ENCODE measurements around the gene CCND3. TPM values are rescaled to one million over a fixed set of nuclear protein-coding genes. Genes with fewer than 3 reads are reported as not detected.

Gene CCND3
- total and polyA plus RNA-seq, 2 experiments from 2014 or later = 79.3 to 134 TPM

GRCh38 chr6:41966214-41966920, 24.8 kb upstream of the CCND3 start:
- Histone ChIP-seq H3K36me3 (replicated peaks; ENCODE audit: insufficient read depth, low read depth) (no peaks in the 10 kb centered on the region), H2AFZ (no peak overlapping the region), H3K27ac (no peak overlapping the region), H3K4me2 (no peak overlapping the region), H3K79me2 (no peaks in the 10 kb centered on the region), H3K9me2 (replicated peaks; ENCODE audit: insufficient read depth) (no peaks in the 10 kb centered on the region), H3K4me3 (no peak overlapping the region), H4K20me1 (ENCODE audit: insufficient read depth, poor library complexity, severe bottlenecking) (no peaks in the 10 kb centered on the region), H3K9me3 (ENCODE audit: low read depth) (no peaks in the 10 kb centered on the region), H3K27me3 (no peaks in the 10 kb centered on the region), H3K4me1 (ENCODE audit: insufficient read depth) (no peaks in the 10 kb centered on the region)
- DNase-seq (ENCODE audit: low spot score) = no peak
- 73% methylated on average over 5 of the region's 5 CpGs for WGBS (ENCODE audit: low lambda C conversion rate, missing lambda C conversion rate)
- TF ChIP-seq EZH2phosphoT487 (IDR thresholded peaks at IDR 0.05; ENCODE audit: low read depth, severe bottlenecking, unreplicated experiment) (no peak), EZH2 (IDR thresholded peaks at IDR 0.05; ENCODE audit: borderline replicate concordance) (no peak), CTCF (IDR thresholded peaks at IDR 0.05; ENCODE audit: poor library complexity) (no peak)

DNA sequence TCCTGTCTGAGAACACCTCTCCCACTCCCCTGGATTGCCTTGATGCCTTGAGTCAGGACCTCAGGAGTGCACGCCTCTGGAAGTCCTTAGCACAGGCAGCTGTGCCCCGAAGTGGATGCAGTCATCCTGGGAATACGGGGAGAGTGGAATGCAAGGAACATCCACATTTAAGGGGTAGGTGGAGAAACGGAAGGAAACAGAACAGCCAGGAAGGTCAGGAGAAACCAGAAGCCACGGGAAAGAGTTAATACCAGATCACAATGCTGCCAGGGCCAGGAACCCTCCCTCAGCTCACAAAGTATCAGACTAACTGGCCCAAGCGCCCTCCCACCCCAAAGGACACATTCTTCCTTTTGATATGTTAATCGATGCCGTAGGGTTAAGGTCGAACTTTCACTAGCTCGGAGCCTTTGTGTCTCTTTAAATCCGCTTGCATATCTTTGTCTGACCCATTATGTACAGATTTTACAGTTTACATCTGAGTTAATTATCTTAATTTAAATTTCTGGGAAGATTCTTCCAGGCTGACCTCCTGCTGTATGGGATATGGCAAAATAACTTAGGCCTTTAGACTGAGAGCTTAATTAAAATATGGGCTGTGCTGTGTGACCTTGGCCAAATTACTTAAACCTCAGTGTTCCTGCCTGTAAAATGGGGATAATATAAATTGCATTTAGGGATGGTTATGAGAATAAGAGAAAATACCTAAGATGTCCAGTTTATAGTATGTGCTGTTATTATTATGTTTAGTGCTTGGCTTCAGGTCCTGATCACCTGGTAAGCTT, 24.0 kb upstream of the CCND3 start:
- no peak overlapping the region for H3K4me2 ChIP-seq
- WGBS (ENCODE audit: low lambda C conversion rate, missing lambda C conversion rate) = 37% methylated on average over 11 of the region's 11 CpGs
- no peaks in the 10 kb centered on the region for H3K9me2 ChIP-seq (replicated peaks; ENCODE audit: insufficient read depth)
- H4K20me1 ChIP-seq (ENCODE audit: insufficient read depth, poor library complexity, severe bottlenecking) = no peaks in the 10 kb centered on the region
- H3K4me1 ChIP-seq (ENCODE audit: insufficient read depth) = no peaks in the 10 kb centered on the region
- no peak for TF ChIP-seq EZH2 (IDR thresholded peaks at IDR 0.05; ENCODE audit: borderline replicate concordance)
- TF ChIP-seq EZH2phosphoT487 (IDR thresholded peaks at IDR 0.05; ENCODE audit: low read depth, severe bottlenecking, unreplicated experiment) = no peak
- TF ChIP-seq CTCF (IDR thresholded peaks at IDR 0.05; ENCODE audit: poor library complexity) = no peak
- H3K9me3 ChIP-seq (ENCODE audit: low read depth) = no peaks in the 10 kb centered on the region
- H3K27me3 ChIP-seq = no peaks in the 10 kb centered on the region
- H3K27ac ChIP-seq = no peak overlapping the region
- H3K79me2 ChIP-seq = no peaks in the 10 kb centered on the region
- H3K4me3 ChIP-seq = no peak overlapping the region
- H3K36me3 ChIP-seq (replicated peaks; ENCODE audit: insufficient read depth, low read depth) = no peaks in the 10 kb centered on the region
- DNase-seq (ENCODE audit: low spot score) = no peak
- H2AFZ ChIP-seq = no peak overlapping the region

DNA sequence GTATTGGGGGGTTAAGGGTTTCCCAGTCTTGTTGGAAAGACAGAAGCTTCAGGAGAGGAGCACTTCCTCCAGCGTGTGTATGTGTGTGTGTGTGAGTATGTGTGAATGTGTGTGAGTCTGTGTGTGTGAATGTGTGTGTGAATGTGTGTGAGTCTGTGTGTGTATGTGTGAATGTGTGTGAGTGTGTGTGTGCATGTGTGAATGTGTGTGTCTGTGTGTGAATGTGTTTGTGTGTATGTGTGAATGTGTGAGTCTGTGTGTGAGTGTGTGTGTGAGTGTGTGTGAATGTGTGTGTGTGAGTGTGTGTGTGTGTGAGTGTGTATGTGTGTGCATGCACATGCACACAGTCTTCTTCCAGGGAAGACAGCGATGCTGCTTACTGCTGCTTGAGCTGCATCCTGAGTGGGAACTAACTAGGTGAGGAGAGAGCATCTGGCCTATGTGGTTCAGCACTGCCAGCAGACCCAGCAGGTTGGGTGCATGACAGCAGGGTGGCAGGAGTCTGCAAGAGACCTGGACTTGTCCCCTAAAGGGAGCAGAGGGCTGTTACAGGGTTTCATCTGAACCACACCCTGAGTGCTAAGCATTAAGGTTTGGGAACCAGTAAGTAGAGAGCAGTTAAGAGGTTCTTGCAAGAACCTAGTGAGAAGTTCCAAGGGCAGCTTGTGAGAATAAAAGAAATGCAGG, 22.7 kb upstream of the CCND3 start:
- no peak overlapping the region for H3K27ac ChIP-seq
- no peaks in the 10 kb centered on the region for H3K9me3 ChIP-seq (ENCODE audit: low read depth)
- H3K4me3 ChIP-seq = no peak overlapping the region
- H3K4me2 ChIP-seq = no peak overlapping the region
- no peaks in the 10 kb centered on the region for H3K36me3 ChIP-seq (replicated peaks; ENCODE audit: insufficient read depth, low read depth)
- H3K79me2 ChIP-seq = no peaks in the 10 kb centered on the region
- no peak overlapping the region for H2AFZ ChIP-seq
- DNase-seq (ENCODE audit: low spot score) = no peak
- H3K27me3 ChIP-seq = no peaks in the 10 kb centered on the region
- 68% methylated on average over 2 of the region's 2 CpGs for WGBS (ENCODE audit: low lambda C conversion rate, missing lambda C conversion rate)
- H4K20me1 ChIP-seq (ENCODE audit: insufficient read depth, poor library complexity, severe bottlenecking) = no peaks in the 10 kb centered on the region
- TF ChIP-seq EZH2 (IDR thresholded peaks at IDR 0.05; ENCODE audit: borderline replicate concordance) = no peak
- no peak for TF ChIP-seq CTCF (IDR thresholded peaks at IDR 0.05; ENCODE audit: poor library complexity)
- H3K4me1 ChIP-seq (ENCODE audit: insufficient read depth) = no peaks in the 10 kb centered on the region
- no peaks in the 10 kb centered on the region for H3K9me2 ChIP-seq (replicated peaks; ENCODE audit: insufficient read depth)

Measured in hepatocyte (in vitro differentiated cells).